ENCODE measurements around the gene RLN2. TPM values are rescaled to one million over a fixed set of nuclear protein-coding genes. Genes with fewer than 3 reads are reported as not detected.
"Not testable (repeated sequence)": the region's sequence is repeated elsewhere in the genome, so short reads cannot be mapped to it uniquely, and the experiment has no call there.

Gene RLN2
- total RNA-seq (not detected), polyA plus RNA-seq (not detected)
- long read RNA-seq, donor 1 = 0 reads
- long read RNA-seq, donor 2 = 0 reads

- DNase-seq; H3K4me1 ChIP-seq (ENCODE audit: control insufficient read depth in 1 of 2, insufficient read depth in 2 of 2, low read length in 2 of 2); H3K9me3 ChIP-seq (ENCODE audit: control insufficient read depth, low read length); intact Hi-C loops (cut with DNase I); H3K36me3 ChIP-seq (ENCODE audit: control insufficient read depth in 1 of 2, insufficient read depth in 2 of 2, low read length in 1 of 2); H3K27me3 ChIP-seq (ENCODE audit: control insufficient read depth in 1 of 2, insufficient read depth in 2 of 2, low read length in 1 of 2); H3K27ac ChIP-seq (ENCODE audit: low read depth in 1 of 2, low read length in 2 of 2); H3K4me3 ChIP-seq (ENCODE audit: low read length in 2 of 2): not testable (repeated sequence)
- peak; percentile 96 for ATAC-seq (ENCODE audit: low FRiP score)
- 25 to 26% methylated on average over 15 of the region's 50 CpGs for WGBS, 2 donors
Observed at GRCh38 chr9:5303840-5304795, at the start of gene RLN2. TSS of gene RLN2 (minus strand) at chr9:5304716. CDS start at chr9:5304580, 136 bp downstream.

DNA sequence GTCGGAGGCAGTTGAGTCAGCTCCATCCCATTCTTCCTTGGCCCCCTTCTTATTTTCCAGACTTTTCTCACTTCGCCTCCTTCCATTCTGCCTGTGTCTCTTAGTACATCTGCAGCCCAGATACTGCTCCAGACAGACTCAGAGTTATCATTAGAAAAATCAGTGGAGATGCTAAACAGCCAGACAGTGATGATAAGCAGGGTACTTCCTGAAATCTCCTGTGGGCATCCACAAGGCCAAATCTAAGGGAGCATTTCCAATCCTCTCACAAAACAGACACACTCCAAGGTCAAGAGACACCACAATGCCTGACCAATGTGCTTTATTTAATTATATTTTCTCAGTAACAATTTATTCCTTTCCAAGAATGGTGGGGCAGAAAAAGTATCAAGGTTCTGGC is 49.7 kb upstream of the RLN2 start:
- intact Hi-C loops (cut with DNase I) = no loop called here
- Histone ChIP-seq H3K36me3 (ENCODE audit: control insufficient read depth in 1 of 2, insufficient read depth in 2 of 2, low read length in 1 of 2) (peaks cover 0 to 3% of the 10 kb centered on the region in 2 donors), H3K27ac (ENCODE audit: low read depth in 1 of 2, low read length in 2 of 2) (no peak overlapping the region), H3K4me3 (ENCODE audit: low read length in 2 of 2) (no peak overlapping the region), H3K9me3 (ENCODE audit: control insufficient read depth, low read length) (peaks cover 4% of the 10 kb centered on the region), H3K27me3 (ENCODE audit: control insufficient read depth in 1 of 2, insufficient read depth in 2 of 2, low read length in 1 of 2) (no peaks in the 10 kb centered on the region), H3K4me1 (ENCODE audit: control insufficient read depth in 1 of 2, insufficient read depth in 2 of 2, low read length in 2 of 2) (no peaks in the 10 kb centered on the region)
- ATAC-seq (ENCODE audit: low FRiP score) = no peak
- no peak for DNase-seq
- 96 to 97% methylated on average over 2 of the region's 2 CpGs for WGBS, 2 donors

DNA sequence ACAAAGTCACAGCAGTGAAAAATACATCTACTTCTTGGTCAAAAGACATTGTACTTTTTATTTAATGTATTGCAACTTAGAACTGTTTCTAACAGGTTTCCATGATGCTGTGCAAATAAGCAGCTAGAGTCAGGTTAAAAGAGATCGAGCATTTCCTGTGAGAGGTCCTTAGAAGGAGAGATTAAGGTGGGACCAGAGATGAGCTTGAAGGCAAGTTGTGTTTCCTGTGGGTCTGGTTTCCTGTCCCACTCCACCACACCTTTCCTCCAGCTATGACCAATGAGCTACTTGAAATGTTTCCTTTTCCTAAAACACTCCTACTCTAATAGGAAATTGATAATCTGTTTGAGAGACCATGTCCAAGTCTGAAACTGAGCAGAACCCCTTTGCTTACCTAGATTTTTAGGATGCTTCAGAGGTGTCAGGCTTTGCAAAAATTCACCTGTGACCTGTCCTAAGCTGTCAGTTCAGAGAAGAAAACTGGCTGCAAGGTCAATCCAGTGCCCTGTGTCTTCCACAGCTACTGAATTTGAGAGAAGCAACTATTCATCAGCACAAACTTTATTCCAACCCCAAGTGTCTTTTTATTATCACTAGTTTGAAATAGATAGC is 48.2 kb upstream of the RLN2 start:
- WGBS, 2 donors = 86 to 93% methylated on average over 1 of the region's 1 CpG
- ATAC-seq (ENCODE audit: low FRiP score) = no peak
- Histone ChIP-seq H3K9me3 (ENCODE audit: control insufficient read depth, low read length) (peaks cover 6% of the 10 kb centered on the region), H3K36me3 (ENCODE audit: control insufficient read depth in 1 of 2, insufficient read depth in 2 of 2, low read length in 1 of 2) (peaks cover 0 to 3% of the 10 kb centered on the region in 2 donors), H3K4me1 (ENCODE audit: control insufficient read depth in 1 of 2, insufficient read depth in 2 of 2, low read length in 2 of 2) (no peaks in the 10 kb centered on the region), H3K27ac (ENCODE audit: low read depth in 1 of 2, low read length in 2 of 2) (no peak overlapping the region), H3K27me3 (ENCODE audit: control insufficient read depth in 1 of 2, insufficient read depth in 2 of 2, low read length in 1 of 2) (no peaks in the 10 kb centered on the region), H3K4me3 (ENCODE audit: low read length in 2 of 2) (no peak overlapping the region)
- intact Hi-C loops (cut with DNase I) = no loop called here
- DNase-seq = no peak

GRCh38 chr9:5338992-5339981 is 34.8 kb upstream of the RLN2 start, which contains the start of gene RLN1:
TSS of gene RLN1 (minus strand) at chr9:5339876. CDS start at chr9:5339746, 130 bp downstream.
- DNase-seq; H3K27me3 ChIP-seq (ENCODE audit: control insufficient read depth in 1 of 2, insufficient read depth in 2 of 2, low read length in 1 of 2); H3K27ac ChIP-seq (ENCODE audit: low read depth in 1 of 2, low read length in 2 of 2); H3K4me3 ChIP-seq (ENCODE audit: low read length in 2 of 2); H3K36me3 ChIP-seq (ENCODE audit: control insufficient read depth in 1 of 2, insufficient read depth in 2 of 2, low read length in 1 of 2); H3K9me3 ChIP-seq (ENCODE audit: control insufficient read depth, low read length); H3K4me1 ChIP-seq (ENCODE audit: control insufficient read depth in 1 of 2, insufficient read depth in 2 of 2, low read length in 2 of 2); intact Hi-C loops (cut with DNase I): not testable (repeated sequence)
- WGBS, 2 donors = 20 to 21% methylated on average over 14 of the region's 50 CpGs
- ATAC-seq (ENCODE audit: low FRiP score) = peak; percentile 98

GRCh38 chr9:5336688-5337087 is 32.2 kb upstream of the RLN2 start:
- H3K4me1 ChIP-seq (ENCODE audit: control insufficient read depth in 1 of 2, insufficient read depth in 2 of 2, low read length in 2 of 2) = no peaks in the 10 kb centered on the region
- WGBS, 2 donors = 91 to 92% methylated on average over 4 of the region's 4 CpGs
- DNase-seq = no peak
- no peaks in the 10 kb centered on the region for H3K27me3 ChIP-seq (ENCODE audit: control insufficient read depth in 1 of 2, insufficient read depth in 2 of 2, low read length in 1 of 2)
- no peak overlapping the region for H3K27ac ChIP-seq (ENCODE audit: low read depth in 1 of 2, low read length in 2 of 2)
- intact Hi-C loops (cut with DNase I) = no loop called here
- no peaks in the 10 kb centered on the region for H3K36me3 ChIP-seq (ENCODE audit: control insufficient read depth in 1 of 2, insufficient read depth in 2 of 2, low read length in 1 of 2)
- ATAC-seq (ENCODE audit: low FRiP score) = no peak
- H3K4me3 ChIP-seq (ENCODE audit: low read length in 2 of 2) = no peak overlapping the region
- no peaks in the 10 kb centered on the region for H3K9me3 ChIP-seq (ENCODE audit: control insufficient read depth, low read length)

GRCh38 chr9:5331276-5331675 is 26.8 kb upstream of the RLN2 start:
- ATAC-seq (ENCODE audit: low FRiP score); H3K9me3 ChIP-seq (ENCODE audit: control insufficient read depth, low read length); H3K4me3 ChIP-seq (ENCODE audit: low read length in 2 of 2); H3K27ac ChIP-seq (ENCODE audit: low read depth in 1 of 2, low read length in 2 of 2); intact Hi-C loops (cut with DNase I); DNase-seq; H3K36me3 ChIP-seq (ENCODE audit: control insufficient read depth in 1 of 2, insufficient read depth in 2 of 2, low read length in 1 of 2); H3K27me3 ChIP-seq (ENCODE audit: control insufficient read depth in 1 of 2, insufficient read depth in 2 of 2, low read length in 1 of 2); H3K4me1 ChIP-seq (ENCODE audit: control insufficient read depth in 1 of 2, insufficient read depth in 2 of 2, low read length in 2 of 2): not testable (repeated sequence)
- 77 to 79% methylated on average over 3 of the region's 3 CpGs for WGBS, 2 donors

DNA sequence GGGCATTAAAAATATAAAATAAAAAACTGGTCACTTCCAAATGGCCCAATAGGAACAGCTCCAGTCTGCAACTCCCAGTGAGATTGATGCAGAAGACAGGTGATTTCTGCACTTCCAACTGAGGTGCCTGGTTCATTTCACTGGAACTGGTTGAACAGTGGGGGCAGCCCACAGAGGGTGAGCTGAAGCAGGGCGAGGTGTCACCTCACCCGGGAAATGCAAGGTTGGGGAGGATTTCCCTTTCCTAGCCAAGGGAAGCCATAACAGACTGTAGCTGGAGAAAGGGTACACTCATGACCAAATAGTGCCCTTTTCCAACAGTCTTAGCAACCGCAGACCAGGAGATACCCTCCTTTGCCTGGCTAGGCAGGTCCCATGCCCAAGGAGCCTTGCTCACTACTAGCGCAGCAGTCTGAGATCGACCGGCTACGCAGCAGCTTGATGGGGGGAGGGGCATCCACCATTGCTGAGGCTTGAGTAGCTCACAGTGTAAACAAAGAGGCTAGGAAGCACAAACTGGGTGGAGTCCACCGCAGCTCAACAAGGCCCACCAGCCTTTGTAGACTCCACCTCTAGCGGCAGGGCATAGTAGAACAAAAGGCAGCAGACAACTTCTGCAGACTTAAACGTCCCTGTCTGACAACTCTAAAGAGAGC is 22.5 kb upstream of the RLN2 start:
- intact Hi-C loops (cut with DNase I) = no loop called here
- H3K4me1 ChIP-seq (ENCODE audit: control insufficient read depth in 1 of 2, insufficient read depth in 2 of 2, low read length in 2 of 2) = no peaks in the 10 kb centered on the region
- no peak overlapping the region for H3K4me3 ChIP-seq (ENCODE audit: low read length in 2 of 2)
- WGBS, 2 donors = 63% methylated on average over 10 of the region's 10 CpGs
- no peak for ATAC-seq (ENCODE audit: low FRiP score)
- no peaks in the 10 kb centered on the region for H3K27me3 ChIP-seq (ENCODE audit: control insufficient read depth in 1 of 2, insufficient read depth in 2 of 2, low read length in 1 of 2)
- no peaks in the 10 kb centered on the region for H3K36me3 ChIP-seq (ENCODE audit: control insufficient read depth in 1 of 2, insufficient read depth in 2 of 2, low read length in 1 of 2)
- no peaks in the 10 kb centered on the region for H3K9me3 ChIP-seq (ENCODE audit: control insufficient read depth, low read length)
- no peak for DNase-seq
- no peak overlapping the region for H3K27ac ChIP-seq (ENCODE audit: low read depth in 1 of 2, low read length in 2 of 2)

GRCh38 chr9:5326187-5326586 is 21.7 kb upstream of the RLN2 start:
- Histone ChIP-seq H3K27me3 (ENCODE audit: control insufficient read depth in 1 of 2, insufficient read depth in 2 of 2, low read length in 1 of 2) (no peaks in the 10 kb centered on the region), H3K4me3 (ENCODE audit: low read length in 2 of 2) (no peak overlapping the region), H3K27ac (ENCODE audit: low read depth in 1 of 2, low read length in 2 of 2) (no peak overlapping the region), H3K9me3 (ENCODE audit: control insufficient read depth, low read length) (no peaks in the 10 kb centered on the region), H3K4me1 (ENCODE audit: control insufficient read depth in 1 of 2, insufficient read depth in 2 of 2, low read length in 2 of 2) (no peaks in the 10 kb centered on the region), H3K36me3 (ENCODE audit: control insufficient read depth in 1 of 2, insufficient read depth in 2 of 2, low read length in 1 of 2) (no peaks in the 10 kb centered on the region)
- intact Hi-C loops (cut with DNase I) = no loop called here
- DNase-seq = no peak
- no peak for ATAC-seq (ENCODE audit: low FRiP score)

All from aorta (tissue), 5 donors.